Measurements from ENCODE around the gene SYCN. TPM values are rescaled to one million over a fixed set of nuclear protein-coding genes. Genes with fewer than 3 reads are reported as not detected.

Gene SYCN
- total RNA-seq, 1 experiment from 2014 or later, result not detected

- ChIA-PET POLR2A (interaction anchor here (0.6 kb wide), 1 partner anchor 165 kb away, joined by 3 read pairs; the partner anchor contains the start of gene SAMD4B), CTCF (no interaction called here), RAD21 (ENCODE audit: low non-redundant PET in 1 of 2, low total read pairs in 2 of 2, uncharacterized antibody in 2 of 2, unreplicated experiment in 2 of 2) (no interaction called here)
- no TSS peak for BruUV-seq (replicated peaks)
- no peak for DNase-seq (ENCODE audit: low read depth, low spot score)
- no peaks in the 10 kb centered on the region for H4K20me1 ChIP-seq (ENCODE audit: insufficient read depth)
- H3K9me2 ChIP-seq (ENCODE audit: insufficient read depth), result no peaks in the 10 kb centered on the region
- no peaks in the 10 kb centered on the region for H3K27me3 ChIP-seq (ENCODE audit: insufficient read depth, low read length)
- no peak for TF ChIP-seq JUND (IDR thresholded peaks at IDR 0.05)
- no peak overlapping the region for H2AFZ ChIP-seq (ENCODE audit: low read depth, low read length, poor library complexity, severe bottlenecking)
- H3K36me3 ChIP-seq (ENCODE audit: control insufficient read depth in 1 of 2, insufficient read depth in 2 of 2, low read length in 2 of 2), result peaks cover 0 to 9% of the 10 kb centered on the region in 2 experiments; a peak in 2 of 4 replicates
- H3K4me2 ChIP-seq (ENCODE audit: low read length), result no peak overlapping the region
- H3K4me3 ChIP-seq (replicated peaks in 1 of 2; ENCODE audit: low read depth in 1 of 2, low read length in 2 of 2), result no peak overlapping the region
- H3K9ac ChIP-seq (ENCODE audit: low read length), result no peak overlapping the region
- H3K9me3 ChIP-seq (ENCODE audit: control insufficient read depth in 1 of 2, insufficient read depth in 1 of 2, low read depth in 1 of 2, low read length in 2 of 2), result no peaks in the 10 kb centered on the region
- H3K27ac ChIP-seq (ENCODE audit: low read depth, low read length), result no peak overlapping the region
- H3K79me2 ChIP-seq (ENCODE audit: insufficient read depth, low read length), result no peaks in the 10 kb centered on the region
- peak; percentile 39; the same call in 1 of the 2 replicates for ATAC-seq
- intact Hi-C loops (cut with micrococcal nuclease), result no loop called here
- H3K4me1 ChIP-seq (ENCODE audit: control insufficient read depth in 1 of 2, insufficient read depth in 2 of 2, low read length in 2 of 2), result no peaks in the 10 kb centered on the region
These were observed 26.9 kb downstream of the SYCN start for GRCh38 chr19:39177110-39177699.

- TF ChIP-seq, protein P1, sequence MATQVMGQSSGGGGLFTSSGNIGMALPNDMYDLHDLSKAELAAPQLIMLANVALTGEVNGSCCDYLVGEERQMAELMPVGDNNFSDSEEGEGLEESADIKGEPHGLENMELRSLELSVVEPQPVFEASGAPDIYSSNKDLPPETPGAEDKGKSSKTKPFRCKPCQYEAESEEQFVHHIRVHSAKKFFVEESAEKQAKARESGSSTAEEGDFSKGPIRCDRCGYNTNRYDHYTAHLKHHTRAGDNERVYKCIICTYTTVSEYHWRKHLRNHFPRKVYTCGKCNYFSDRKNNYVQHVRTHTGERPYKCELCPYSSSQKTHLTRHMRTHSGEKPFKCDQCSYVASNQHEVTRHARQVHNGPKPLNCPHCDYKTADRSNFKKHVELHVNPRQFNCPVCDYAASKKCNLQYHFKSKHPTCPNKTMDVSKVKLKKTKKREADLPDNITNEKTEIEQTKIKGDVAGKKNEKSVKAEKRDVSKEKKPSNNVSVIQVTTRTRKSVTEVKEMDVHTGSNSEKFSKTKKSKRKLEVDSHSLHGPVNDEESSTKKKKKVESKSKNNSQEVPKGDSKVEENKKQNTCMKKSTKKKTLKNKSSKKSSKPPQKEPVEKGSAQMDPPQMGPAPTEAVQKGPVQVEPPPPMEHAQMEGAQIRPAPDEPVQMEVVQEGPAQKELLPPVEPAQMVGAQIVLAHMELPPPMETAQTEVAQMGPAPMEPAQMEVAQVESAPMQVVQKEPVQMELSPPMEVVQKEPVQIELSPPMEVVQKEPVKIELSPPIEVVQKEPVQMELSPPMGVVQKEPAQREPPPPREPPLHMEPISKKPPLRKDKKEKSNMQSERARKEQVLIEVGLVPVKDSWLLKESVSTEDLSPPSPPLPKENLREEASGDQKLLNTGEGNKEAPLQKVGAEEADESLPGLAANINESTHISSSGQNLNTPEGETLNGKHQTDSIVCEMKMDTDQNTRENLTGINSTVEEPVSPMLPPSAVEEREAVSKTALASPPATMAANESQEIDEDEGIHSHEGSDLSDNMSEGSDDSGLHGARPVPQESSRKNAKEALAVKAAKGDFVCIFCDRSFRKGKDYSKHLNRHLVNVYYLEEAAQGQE (IDR thresholded peaks at IDR 0.05; ENCODE audit: low read depth), result no peak
- TF ChIP-seq ELF1 (IDR thresholded peaks at IDR 0.05; ENCODE audit: borderline replicate concordance, low read depth), result no peak
- no peak for TF ChIP-seq FOSL1 (IDR thresholded peaks at IDR 0.05; ENCODE audit: low read depth)
- TF ChIP-seq ZNF274 (IDR thresholded peaks at IDR 0.05; ENCODE audit: low read depth, low read length), result no peak
- TF ChIP-seq SRF (IDR thresholded peaks at IDR 0.05; ENCODE audit: low read depth), result no peak
- TF ChIP-seq TCF7L2 (IDR thresholded peaks at IDR 0.05; ENCODE audit: borderline replicate concordance, extremely low read depth, insufficient read depth, insufficient read length), result no peak
- no peak for TF ChIP-seq CEBPB (IDR thresholded peaks at IDR 0.05; ENCODE audit: low read depth)
- TF ChIP-seq EZH2 (IDR thresholded peaks at IDR 0.05), result no peak
- TF ChIP-seq ZFX (IDR thresholded peaks at IDR 0.05), result no peak
- CTCF ChIA-PET, result no interaction called here
- Histone ChIP-seq H3K4me2 (ENCODE audit: low read length) (no peak overlapping the region), H3K9me3 (ENCODE audit: control insufficient read depth in 1 of 2, insufficient read depth in 1 of 2, low read depth in 1 of 2, low read length in 2 of 2) (no peaks in the 10 kb centered on the region), H3K79me2 (ENCODE audit: insufficient read depth, low read length) (no peaks in the 10 kb centered on the region), H3K36me3 (ENCODE audit: control insufficient read depth in 1 of 2, insufficient read depth in 2 of 2, low read length in 2 of 2) (peaks cover 0 to 9% of the 10 kb centered on the region in 2 experiments; a peak in 2 of 4 replicates), H3K9ac (ENCODE audit: low read length) (no peak overlapping the region), H3K4me1 (ENCODE audit: control insufficient read depth in 1 of 2, insufficient read depth in 2 of 2, low read length in 2 of 2) (no peaks in the 10 kb centered on the region), H3K4me3 (replicated peaks in 1 of 2; ENCODE audit: low read depth in 1 of 2, low read length in 2 of 2) (no peak overlapping the region), H3K9me2 (ENCODE audit: insufficient read depth) (no peaks in the 10 kb centered on the region), H3K27ac (ENCODE audit: low read depth, low read length) (no peak overlapping the region), H3K27me3 (ENCODE audit: insufficient read depth, low read length) (no peaks in the 10 kb centered on the region), H2AFZ (ENCODE audit: low read depth, low read length, poor library complexity, severe bottlenecking) (no peak overlapping the region), H4K20me1 (ENCODE audit: insufficient read depth) (no peaks in the 10 kb centered on the region)
- no peak for DNase-seq (ENCODE audit: low read depth, low spot score)
- intact Hi-C loops (cut with micrococcal nuclease), result no loop called here
- RAD21 ChIA-PET (ENCODE audit: low non-redundant PET in 1 of 2, low total read pairs in 2 of 2, uncharacterized antibody in 2 of 2, unreplicated experiment in 2 of 2), result no interaction called here
- POLR2A ChIA-PET, result no interaction called here
- ATAC-seq, result no peak
- no TSS peak for BruUV-seq (replicated peaks)
These were observed 28.5 kb downstream of the SYCN start for GRCh38 chr19:39175564-39175963.

Measured in HCT116 (cell line).